GM21576 (cell line): ENCODE results near the gene ATP4B.

Experiments used
- ATAC-seq: cut with Tn5 transposase; IDR thresholded peaks from one replicate; pipeline ENCODE4 v1.9.1; 2021; ENCODE audit warnings: mild to moderate bottlenecking, moderate library complexity; ENCODE audit not compliant: unreplicated experiment

The ATP4B gene

GRCh38 chr13:113643593-113643992 is 14.4 kb downstream of the ATP4B start:
- ATAC-seq = no peak

GRCh38 chr13:113642563-113642962 is 15.4 kb downstream of the ATP4B start:
- no peak for ATAC-seq

DNA sequence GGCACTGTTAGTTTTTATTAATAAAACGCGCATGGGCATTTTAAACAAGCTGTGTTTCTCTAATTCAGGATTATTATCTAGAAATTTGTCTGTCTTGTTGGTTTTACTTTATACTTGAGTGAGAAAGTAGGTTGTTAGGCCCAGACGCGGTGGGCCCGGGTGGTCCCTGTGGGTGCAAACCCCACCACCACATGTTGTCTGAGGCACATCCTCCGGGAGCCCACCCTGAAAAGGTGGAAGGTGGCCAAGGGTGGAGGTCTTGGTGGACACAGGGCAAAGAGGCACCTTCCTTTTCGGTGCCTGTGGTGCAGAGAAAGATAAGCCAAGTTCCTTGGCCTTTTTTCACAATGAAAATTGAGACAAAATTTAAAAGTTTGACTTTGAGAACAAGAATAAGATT is 16.6 kb downstream of the ATP4B start:
- ATAC-seq = no peak

GRCh38 chr13:113639616-113640262 is 18.3 kb downstream of the ATP4B start:
- no peak for ATAC-seq

DNA sequence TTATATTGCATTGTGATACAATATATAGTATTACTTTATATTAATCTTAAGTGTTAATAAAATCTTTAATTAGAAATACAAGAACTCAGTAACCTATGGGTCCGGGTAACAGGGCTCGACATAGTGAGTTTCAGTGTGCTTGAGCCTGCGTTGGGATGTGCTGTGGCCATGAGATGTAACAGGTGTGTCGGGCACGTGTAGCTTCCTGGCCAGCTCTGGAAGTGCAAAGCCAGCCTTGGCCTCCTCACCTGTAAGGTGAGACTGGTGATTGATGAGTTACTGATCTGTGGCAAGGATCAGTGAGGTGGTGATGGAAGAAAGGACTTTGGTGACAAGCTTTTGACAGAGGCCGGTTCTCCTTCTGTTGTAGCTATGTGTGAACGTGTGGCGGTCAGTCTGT is 19.2 kb downstream of the ATP4B start:
- no peak for ATAC-seq

GRCh38 chr13:113638173-113638746 is 19.7 kb downstream of the ATP4B start:
- ATAC-seq = no peak

DNA sequence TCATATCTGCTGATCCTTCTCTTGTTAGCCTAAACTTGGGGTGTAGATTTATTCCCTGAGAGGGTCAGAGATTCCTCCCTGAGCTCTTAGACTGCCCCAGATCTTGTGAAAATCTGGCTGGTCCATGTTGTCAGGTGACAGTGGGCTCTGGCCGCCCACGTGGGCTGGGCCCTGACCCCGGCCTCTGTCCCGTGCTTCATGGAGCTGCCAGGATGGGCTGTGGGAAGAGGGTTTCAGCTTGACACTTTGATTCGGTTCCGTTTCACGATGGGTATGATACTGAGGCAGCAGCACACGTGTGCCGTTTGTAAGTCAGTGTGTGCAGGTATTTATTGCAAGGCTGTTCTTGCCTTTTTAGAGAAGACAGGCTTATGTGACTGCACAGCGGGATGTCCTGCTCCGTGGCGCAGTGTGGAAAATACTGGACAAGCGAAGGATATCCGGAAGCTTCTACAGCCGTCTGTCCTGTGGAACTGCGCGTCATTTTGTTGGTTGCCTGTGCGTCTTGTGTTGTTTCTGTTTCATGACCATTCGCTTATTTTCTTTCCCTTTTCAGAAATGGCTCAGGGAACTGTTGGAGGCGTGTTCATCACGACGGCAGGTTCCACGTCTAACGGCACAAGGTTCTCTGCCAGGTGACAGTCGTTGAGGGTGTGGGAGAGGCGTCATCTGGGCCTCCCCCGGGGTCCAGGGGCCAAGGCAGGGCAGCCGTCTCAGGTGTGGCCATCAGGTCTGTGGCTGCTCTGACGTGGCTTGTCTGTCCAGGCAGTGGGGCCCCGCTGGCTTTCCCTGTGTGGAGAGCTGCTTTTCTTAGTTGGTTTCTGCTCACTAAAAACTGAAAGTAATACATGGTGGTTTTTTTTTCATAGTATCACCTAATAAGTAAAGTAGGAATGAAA is 20.5 kb downstream of the ATP4B start:
- ATAC-seq = no peak

DNA sequence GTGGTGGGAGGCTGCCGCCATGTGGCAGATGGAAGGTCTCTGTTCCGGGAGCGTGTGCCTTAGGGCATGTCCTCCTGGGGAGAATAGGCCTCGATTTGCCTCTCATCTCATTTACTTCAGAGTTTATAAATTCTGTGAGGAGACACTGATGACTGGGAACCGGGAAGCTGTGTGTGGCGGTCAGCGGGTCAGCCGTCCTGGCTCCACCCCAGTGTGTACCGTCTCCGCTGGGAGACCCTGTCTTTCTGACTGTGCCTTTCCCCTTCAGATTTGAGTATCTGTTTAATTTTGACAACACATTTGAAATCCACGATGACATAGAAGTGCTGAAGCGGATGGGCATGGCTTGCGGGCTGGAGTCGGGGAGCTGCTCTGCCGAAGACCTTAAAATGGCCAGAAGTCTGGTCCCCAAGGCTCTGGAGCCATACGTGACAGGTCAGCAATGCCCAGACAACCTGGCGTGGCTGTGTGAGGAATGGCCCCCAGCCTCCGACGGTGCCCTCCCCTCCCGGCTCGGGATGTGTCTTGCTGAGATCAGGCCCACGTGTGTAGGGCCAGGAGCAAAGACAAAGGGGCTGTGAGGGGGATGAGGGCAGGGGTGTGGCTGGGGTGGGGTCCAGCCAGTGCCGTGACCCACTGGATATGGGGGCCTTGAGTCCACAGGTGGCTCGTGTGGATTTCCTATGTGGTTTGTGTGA is 21.6 kb downstream of the ATP4B start:
- no peak for ATAC-seq

- no peak for ATAC-seq
Measured at GRCh38 chr13:113635709-113636108, 22.3 kb downstream of the ATP4B start.

DNA sequence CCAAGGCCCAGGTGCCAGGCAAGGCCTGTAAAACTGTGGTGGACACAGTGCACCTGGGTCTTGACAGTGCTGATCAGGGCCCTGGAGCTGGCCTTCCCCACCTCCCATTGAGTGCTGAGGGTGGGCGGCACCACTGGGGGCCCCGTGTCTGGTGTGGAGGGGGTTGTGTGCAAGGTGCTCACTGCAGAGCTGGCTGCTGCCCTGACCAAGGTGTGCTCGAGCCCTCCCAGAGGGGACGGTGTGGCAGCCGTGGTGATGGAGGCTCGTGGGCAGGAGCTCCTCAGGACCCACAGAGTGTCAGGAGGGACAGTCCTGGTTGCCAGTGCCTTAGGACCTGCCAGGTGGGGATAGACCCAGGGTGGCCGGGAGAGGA is 23.0 kb downstream of the ATP4B start:
- ATAC-seq = no peak

GRCh38 chr13:113634279-113635047 is 23.5 kb downstream of the ATP4B start:
- no peak for ATAC-seq

DNA sequence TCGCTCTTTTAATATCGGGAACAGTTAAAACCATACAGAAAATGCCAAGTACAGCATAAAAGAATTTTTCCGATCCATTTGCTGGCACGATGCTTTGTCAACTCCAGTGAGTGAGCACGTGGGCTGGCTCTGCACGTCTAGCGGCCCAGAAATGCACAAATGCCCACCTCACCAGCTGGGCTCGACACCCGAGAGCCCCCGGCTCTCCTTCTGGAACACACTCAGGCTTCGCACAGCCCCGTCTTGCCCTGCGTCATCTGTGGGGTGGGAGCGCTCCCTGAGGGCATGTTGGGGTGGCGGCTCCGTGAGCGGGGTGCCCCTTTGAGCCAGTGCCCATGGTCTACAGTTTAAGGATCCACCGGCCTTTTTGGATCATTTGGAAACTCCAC is 24.5 kb downstream of the ATP4B start:
- ATAC-seq = no peak

DNA sequence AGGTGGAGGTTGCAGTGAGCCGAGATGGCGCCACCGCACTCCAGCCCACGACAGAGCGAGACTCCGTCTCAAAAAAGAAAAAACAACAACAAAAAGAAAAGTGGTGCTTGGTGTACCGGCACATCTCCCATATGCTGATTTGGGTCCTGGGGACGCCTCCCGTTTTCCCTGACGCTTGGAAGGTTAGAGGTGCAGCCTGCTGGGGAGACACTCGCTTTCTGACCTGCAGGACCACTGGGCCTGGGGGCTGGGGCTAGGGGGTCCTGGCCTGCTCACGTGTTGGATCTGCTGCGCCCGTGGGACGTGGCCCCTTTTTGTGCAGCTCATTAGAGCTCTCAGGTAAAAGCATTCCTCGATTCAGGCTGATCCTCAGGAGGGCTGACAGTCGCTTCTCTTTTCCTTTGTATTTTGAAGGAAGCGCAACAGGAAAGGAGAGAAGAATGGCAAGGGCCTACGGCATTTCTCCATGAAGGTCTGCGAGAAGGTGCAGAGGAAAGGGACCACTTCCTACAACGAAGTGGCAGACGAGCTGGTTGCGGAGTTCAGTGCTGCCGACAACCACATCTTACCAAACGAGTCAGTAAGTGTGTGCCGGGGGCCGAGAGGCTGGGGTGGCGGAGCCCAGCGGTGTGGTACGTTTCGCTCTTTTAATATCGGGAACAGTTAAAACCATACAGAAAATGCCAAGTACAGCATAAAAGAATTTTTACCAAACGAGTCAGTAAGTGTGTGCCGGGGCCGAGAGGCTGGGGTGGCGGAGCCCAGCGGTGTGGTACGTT is 25.1 kb downstream of the ATP4B start:
- ATAC-seq = no peak

GRCh38 chr13:113631341-113632095 is 26.5 kb downstream of the ATP4B start:
- no peak for ATAC-seq

DNA sequence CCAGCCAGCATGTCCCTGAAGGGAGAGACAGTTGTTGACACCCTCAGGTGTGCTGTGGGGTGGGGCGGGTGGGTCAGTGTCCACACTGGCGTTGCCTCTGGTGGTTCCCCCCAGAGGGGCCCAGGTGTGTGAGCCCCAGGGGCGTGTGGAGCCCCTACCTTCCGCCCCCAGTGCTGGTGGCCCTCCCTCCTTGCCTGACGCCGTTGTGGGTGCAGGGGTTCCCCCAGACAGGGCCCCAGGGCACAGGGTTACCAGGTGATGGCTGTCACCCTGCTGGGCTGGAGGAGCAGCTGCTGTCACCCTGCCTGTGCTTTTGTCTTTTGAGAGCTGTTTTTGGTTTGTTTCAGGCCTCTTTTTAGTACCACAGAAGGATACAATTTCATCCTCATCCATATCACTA is 27.2 kb downstream of the ATP4B start:
- no peak for ATAC-seq

- ATAC-seq = no peak
Measured at GRCh38 chr13:113630296-113630695, 27.7 kb downstream of the ATP4B start.

GRCh38 chr13:113629866-113630265 is 28.1 kb downstream of the ATP4B start:
- no peak for ATAC-seq

DNA sequence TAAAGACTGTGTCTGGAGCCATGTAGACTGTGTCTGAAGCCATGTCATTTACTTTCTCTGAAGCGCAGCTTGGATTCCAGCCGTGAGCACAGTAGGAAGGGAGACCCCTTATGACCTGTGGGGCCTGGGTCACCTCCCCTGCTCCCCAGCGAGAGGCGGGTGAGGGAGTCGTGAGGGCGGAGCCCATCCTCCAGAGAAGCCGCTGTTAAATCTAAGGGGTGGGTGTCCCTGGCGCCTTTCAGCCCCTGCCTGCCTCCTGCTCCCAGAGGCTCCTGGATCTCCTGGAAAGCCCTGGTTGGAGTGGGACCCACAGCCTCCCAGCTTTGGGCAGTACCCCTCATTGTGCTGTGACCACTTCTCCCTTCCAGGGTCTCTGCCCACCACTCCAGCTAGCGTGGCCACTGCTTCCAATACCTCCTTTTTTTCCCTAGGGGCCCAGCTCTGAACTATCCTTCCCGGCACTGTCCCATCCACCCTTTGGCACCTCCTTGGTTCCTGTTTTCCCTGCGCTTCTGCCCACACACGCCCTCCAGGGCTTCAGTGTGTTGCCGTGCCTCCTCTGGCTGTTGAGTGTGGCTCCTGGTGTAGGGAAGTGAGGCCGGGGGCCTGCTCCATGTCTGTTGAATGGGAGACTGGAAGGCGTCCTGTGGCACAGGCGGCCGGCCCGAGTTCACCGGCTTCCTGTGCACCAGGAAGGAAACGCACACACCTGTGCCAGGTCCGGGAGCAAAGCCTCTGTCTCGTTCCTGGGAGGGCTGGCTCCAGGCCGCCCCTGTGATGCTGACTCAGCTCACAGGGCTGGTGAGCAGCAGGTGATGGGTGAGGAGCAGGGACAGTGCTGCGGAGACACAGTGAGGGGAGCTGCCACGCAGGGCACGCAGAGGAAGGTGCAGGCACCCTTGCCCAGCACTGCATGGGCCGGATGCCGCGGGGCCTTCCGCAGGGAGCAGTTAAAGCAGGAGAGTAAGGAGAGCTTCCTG is 29.4 kb downstream of the ATP4B start:
- ATAC-seq = no peak
